Esophagus squamous epithelium (tissue), 5 donors: Measurements from ENCODE around the gene TNKS1BP1. TPM values are rescaled to one million over a fixed set of nuclear protein-coding genes. Genes with fewer than 3 reads are reported as not detected.

Experiments
- DNase-seq: peaks from one replicate; lab custom pipeline; 2025; lab: John Stamatoyannopoulos, UW
- H3K27ac ChIP-seq, 4 donors: fragments of 200-600 bp; sonication (generic); one replicate each; pipeline ENCODE4 v1.5.1; 2016 to 2019; ENCODE audit warnings: mild to moderate bottlenecking in 1 of 4
- H3K27me3 ChIP-seq, 4 donors: fragments of 200-600 bp; sonication (generic); 1 replicate in 3 of 4; 2 replicates in 1 of 4; pipeline versions ENCODE4 v1.5.1 to v1.6.0; 2017 to 2021; ENCODE audit warnings: antibody characterized with exemption in 1 of 4
- H3K36me3 ChIP-seq, 3 donors: fragments of 200-600 bp; sonication (generic); one replicate each; pipeline ENCODE4 v1.5.1; 2016 to 2019
- H3K4me1 ChIP-seq, 3 donors: fragments of 200-600 bp; sonication (generic); one replicate each; pipeline ENCODE4 v1.5.1; 2017 to 2019
- H3K4me3 ChIP-seq, 4 donors: fragments of 200-600 bp; sonication (generic); 1 replicate in 3 of 4; 2 replicates in 1 of 4; pipeline ENCODE4 v1.5.1; 2016 to 2019; ENCODE audit warnings: mild to moderate bottlenecking in 2 of 4, moderate library complexity in 1 of 4
- H3K9me3 ChIP-seq, 3 donors: fragments of 200-600 bp; sonication (generic); one replicate each; pipeline ENCODE4 v1.5.1; 2016 to 2019
- POLR2A ChIP-seq, 4 donors: fragments of 450-650 bp; IDR thresholded peaks; one replicate each; pipeline ENCODE4 v1.6.1; 2017; ENCODE audit warnings: antibody characterized with exemption in 4 of 4, mild to moderate bottlenecking in 4 of 4, moderate library complexity in 3 of 4
- WGBS, 2 donors: methylation state at CpG; one replicate each; pipeline ENCODE4 v1.1.5; 2018; 5-methylcytosine and 5-hydroxymethylcytosine counted together
- intact Hi-C: fragments of 100-400 bp; cut with DNase I; formaldehyde crosslinking; loops from one replicate; pipeline ENCODE4 v1.15.0; 2022
- total RNA-seq, 4 donors: library from RNA; depleted of rRNA; stranded (reverse); fragments of >200 nt; gene quantifications; one replicate each; pipeline ENCODE4 v1.1.0, GENCODE V29; 2016
- TF ChIP-seq, protein P1 (sequence below), 6 experiments: fragments of 450-650 bp in 4 of 6; fragments of 200-600 bp in 2 of 6; sonication (generic) in 2 of 6; IDR thresholded peaks; one replicate each; pipeline ENCODE4 v1.5.1; 2016 to 2019; ENCODE audit warnings: antibody characterized with exemption in 6 of 6, mild to moderate bottlenecking in 4 of 6, moderate library complexity in 4 of 6
- donor health status: DM: yes; HTN: yes; CAD: no.

TNKS1BP1 gene
- total RNA-seq, 4 donors from 2014 or later, result 94.6 to 212 (median 124) TPM

DNA sequence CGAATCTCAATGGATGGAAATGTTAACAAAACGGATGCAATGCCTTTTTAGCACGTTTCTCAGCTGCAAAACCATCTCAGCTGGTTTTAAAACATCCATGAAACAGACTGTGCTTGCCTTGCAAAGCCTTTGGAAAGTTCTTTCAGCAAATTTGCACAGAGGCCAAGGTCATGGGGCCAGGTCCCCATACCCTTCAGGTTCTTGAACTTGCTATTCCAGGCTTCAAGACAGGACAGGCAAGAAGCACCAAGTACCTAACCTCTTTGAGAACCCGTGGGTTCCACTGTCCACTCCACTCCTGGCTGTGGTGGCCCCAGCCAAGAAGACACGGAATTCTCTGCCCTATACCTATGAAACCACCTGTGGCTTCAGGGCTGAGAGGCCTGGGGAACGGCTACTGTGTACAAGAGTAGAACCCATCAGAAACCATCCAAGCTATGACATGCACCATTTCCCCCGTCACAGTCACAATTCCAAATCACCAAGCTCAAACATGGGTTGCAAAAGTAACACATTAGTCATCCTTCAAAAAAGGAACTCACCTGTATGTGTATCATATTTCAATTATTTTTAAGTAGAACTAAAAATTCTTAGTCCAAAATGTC is 17.0 kb downstream of the TNKS1BP1 start:
- DNase-seq, result no peak
- intact Hi-C loops, result no loop called here
- no peak for TF ChIP-seq POLR2A (IDR thresholded peaks at IDR 0.05)
- TF ChIP-seq, protein P1, sequence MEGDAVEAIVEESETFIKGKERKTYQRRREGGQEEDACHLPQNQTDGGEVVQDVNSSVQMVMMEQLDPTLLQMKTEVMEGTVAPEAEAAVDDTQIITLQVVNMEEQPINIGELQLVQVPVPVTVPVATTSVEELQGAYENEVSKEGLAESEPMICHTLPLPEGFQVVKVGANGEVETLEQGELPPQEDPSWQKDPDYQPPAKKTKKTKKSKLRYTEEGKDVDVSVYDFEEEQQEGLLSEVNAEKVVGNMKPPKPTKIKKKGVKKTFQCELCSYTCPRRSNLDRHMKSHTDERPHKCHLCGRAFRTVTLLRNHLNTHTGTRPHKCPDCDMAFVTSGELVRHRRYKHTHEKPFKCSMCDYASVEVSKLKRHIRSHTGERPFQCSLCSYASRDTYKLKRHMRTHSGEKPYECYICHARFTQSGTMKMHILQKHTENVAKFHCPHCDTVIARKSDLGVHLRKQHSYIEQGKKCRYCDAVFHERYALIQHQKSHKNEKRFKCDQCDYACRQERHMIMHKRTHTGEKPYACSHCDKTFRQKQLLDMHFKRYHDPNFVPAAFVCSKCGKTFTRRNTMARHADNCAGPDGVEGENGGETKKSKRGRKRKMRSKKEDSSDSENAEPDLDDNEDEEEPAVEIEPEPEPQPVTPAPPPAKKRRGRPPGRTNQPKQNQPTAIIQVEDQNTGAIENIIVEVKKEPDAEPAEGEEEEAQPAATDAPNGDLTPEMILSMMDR (IDR thresholded peaks at IDR 0.05), result no peak
- Histone ChIP-seq H3K27me3 (no peaks in the 10 kb centered on the region), H3K4me3 (peak overlapping the region in 3 of 4 donors; percentile 3 to 31 (median 16)), H3K9me3 (no peaks in the 10 kb centered on the region), H3K4me1 (peaks cover 57 to 100% (median 84%) of the 10 kb centered on the region in 3 donors), H3K36me3 (peaks cover 19 to 60% (median 23%) of the 10 kb centered on the region in 3 donors), H3K27ac (peak overlapping the region; percentile 80 to 100 (median 89))
- 46 to 59% methylated on average over 5 to 6 of the region's 7 CpGs for WGBS, 2 donors

DNA sequence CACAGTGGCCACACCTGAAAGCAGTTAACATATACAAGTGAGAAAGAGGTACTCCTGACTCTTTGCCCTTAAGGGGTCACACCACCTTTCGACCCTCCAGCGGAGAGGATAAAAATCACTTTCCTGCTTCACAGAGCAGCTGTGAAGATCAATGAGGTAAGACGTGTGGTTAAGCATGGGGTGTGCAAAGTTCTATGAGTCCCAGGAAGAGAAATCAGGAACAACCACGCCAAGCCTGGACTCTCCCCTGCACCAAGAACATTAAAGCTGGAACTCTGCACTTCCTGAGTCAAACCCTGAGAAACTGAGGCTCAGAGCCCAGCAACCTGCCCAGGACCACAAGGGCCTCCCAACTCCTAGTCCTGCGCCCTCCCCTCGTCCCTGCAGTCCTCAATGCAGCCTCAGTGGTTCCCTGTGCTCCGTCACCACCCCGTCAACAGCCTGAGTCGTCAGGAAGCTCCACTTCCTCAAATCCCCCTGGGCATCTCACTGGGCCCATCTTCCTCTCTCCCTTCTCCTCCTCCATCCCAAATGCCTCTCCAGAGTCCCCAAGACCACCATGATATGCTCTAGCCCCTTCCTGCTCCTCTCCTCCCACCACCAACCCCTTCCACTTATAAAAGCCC is 17.7 kb downstream of the TNKS1BP1 start:
- H3K4me3 ChIP-seq, result peak overlapping the region in 3 of 4 donors; percentile 3 to 29 (median 16)
- H3K9me3 ChIP-seq, result no peaks in the 10 kb centered on the region
- no peak for DNase-seq
- TF ChIP-seq, protein P1 (IDR thresholded peaks at IDR 0.05), result no peak
- no peak for TF ChIP-seq POLR2A (IDR thresholded peaks at IDR 0.05)
- peak overlapping the region; percentile 44 to 100 (median 86) for H3K27ac ChIP-seq
- no peaks in the 10 kb centered on the region for H3K27me3 ChIP-seq
- 54 to 63% methylated on average over 9 of the region's 9 CpGs for WGBS, 2 donors
- intact Hi-C loops, result no loop called here
- H3K4me1 ChIP-seq, result peaks cover 49 to 95% (median 77%) of the 10 kb centered on the region in 3 donors
- H3K36me3 ChIP-seq, result peaks cover 21 to 60% (median 27%) of the 10 kb centered on the region in 3 donors

DNA sequence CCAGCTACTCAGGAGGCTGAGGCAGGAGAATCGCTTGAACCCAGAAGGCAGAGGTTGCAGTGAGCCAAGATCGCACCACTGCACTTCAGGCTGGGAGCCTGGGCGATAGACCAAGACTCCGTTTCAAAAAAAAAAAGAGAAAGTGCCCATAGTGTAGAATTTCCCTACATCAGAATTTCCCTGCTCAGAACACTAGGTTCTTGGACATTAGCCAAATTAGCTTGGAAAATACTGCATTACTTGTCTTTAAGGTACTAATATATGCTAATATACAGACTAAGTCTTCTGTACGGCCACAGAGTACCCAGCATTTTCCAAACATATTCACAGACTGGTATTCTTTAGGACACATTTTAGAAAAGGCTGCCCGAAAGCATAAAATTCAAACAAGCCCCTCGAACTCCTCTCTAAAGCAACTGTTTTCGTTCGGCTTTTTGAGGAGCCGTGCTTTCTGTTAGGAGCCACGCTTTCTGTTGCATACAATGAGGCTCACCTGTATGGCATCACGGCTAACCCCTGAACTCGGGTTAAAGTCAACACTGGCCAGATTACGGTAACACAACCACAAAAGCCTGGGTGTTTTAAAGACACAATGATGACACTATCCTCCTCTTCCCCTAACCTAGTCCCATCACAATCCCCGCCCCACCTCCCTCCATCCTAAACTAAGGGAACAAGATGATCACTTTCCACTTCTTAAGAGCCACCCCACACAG is 18.4 kb downstream of the TNKS1BP1 start:
- no peak for DNase-seq
- Histone ChIP-seq H3K27ac (peak overlapping the region; percentile 44 to 100 (median 86)), H3K27me3 (no peaks in the 10 kb centered on the region), H3K9me3 (no peaks in the 10 kb centered on the region), H3K36me3 (peaks cover 29 to 66% (median 34%) of the 10 kb centered on the region in 3 donors), H3K4me3 (peak overlapping the region in 2 of 4 donors; percentile 3 to 29), H3K4me1 (peaks cover 43 to 88% (median 72%) of the 10 kb centered on the region in 3 donors)
- WGBS, 2 donors, result 65 to 71% methylated on average over 14 to 15 of the region's 15 CpGs
- intact Hi-C loops, result no loop called here
- TF ChIP-seq, protein P1 (IDR thresholded peaks at IDR 0.05), result no peak
- TF ChIP-seq POLR2A (IDR thresholded peaks at IDR 0.05), result no peak

DNA sequence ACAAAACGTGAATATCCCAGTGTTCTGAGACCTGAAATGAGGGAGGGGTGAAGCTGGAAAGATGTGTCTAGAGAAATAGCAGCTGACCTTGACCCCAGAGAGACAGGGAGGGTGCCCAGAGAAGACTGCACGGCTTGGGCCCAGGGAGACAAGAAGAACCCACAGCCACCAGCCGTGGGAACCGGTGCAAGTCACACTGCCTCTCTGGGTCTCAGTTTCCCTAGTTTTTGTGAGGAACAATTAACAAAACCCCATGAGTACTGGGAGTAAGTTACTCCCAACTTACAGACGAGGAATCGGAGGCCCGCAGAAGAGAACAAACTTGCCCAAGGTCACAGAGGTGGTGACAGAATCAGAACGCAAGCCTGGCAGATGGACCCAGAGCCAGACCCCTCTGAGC is 19.2 kb downstream of the TNKS1BP1 start:
- Histone ChIP-seq H3K4me3 (no peak overlapping the region), H3K36me3 (peaks cover 37 to 74% (median 42%) of the 10 kb centered on the region in 3 donors), H3K4me1 (peaks cover 40 to 80% (median 70%) of the 10 kb centered on the region in 3 donors), H3K9me3 (peaks cover 0 to 5% (median 0%) of the 10 kb centered on the region in 3 donors), H3K27ac (peak overlapping the region; percentile 68 to 100 (median 84)), H3K27me3 (no peaks in the 10 kb centered on the region)
- DNase-seq, result no peak
- intact Hi-C loops, result no loop called here
- TF ChIP-seq, protein P1 (IDR thresholded peaks at IDR 0.05), result no peak
- TF ChIP-seq POLR2A (IDR thresholded peaks at IDR 0.05), result no peak
- 85 to 91% methylated on average over 7 to 8 of the region's 8 CpGs for WGBS, 2 donors
